ENCODE measurements around the gene SLC15A4. TPM values are rescaled to one million over a fixed set of nuclear protein-coding genes. Genes with fewer than 3 reads are reported as not detected.
"Not testable (repeated sequence)": the region's sequence is repeated elsewhere in the genome, so short reads cannot be mapped to it uniquely, and the experiment has no call there.

SLC15A4 gene
- total RNA-seq, 3 donors from 2014 or later = 15.4 to 23.4 (median 15.7) TPM

- TF ChIP-seq CTCF (IDR thresholded peaks at IDR 0.05) = no peak
- intact Hi-C loops (cut with DNase I, micrococcal nuclease) = no loop called here
- ATAC-seq = no peak
Measured at GRCh38 chr12:128808651-128809050, 15.1 kb downstream of the SLC15A4 start.

GRCh38 chr12:128807161-128807724 is 16.5 kb downstream of the SLC15A4 start:
- H3K9me3 ChIP-seq = no peaks in the 10 kb centered on the region
- intact Hi-C loops (cut with DNase I, micrococcal nuclease) = no loop called here
- TF ChIP-seq CTCF (IDR thresholded peaks at IDR 0.05) = no peak
- peak in 1 of 3 donors; percentile 33 for DNase-seq
- H3K4me1 ChIP-seq (ENCODE audit: low read depth) = no peaks in the 10 kb centered on the region
- no peaks in the 10 kb centered on the region for H3K36me3 ChIP-seq (ENCODE audit: low read depth)
- H3K4me3 ChIP-seq = no peak overlapping the region
- ATAC-seq = peak; percentile 42

More at GRCh38 chr12:128808651-128809050, 15.1 kb downstream of the SLC15A4 start:
- Histone ChIP-seq H3K4me1 (ENCODE audit: low read depth) (no peaks in the 10 kb centered on the region), H3K36me3 (ENCODE audit: low read depth) (no peaks in the 10 kb centered on the region), H3K9me3 (no peaks in the 10 kb centered on the region), H3K4me3 (no peak overlapping the region)
- DNase-seq = no peak

- DNase-seq = no peak
- H3K36me3 ChIP-seq (ENCODE audit: low read depth) = no peaks in the 10 kb centered on the region
- H3K4me1 ChIP-seq (ENCODE audit: low read depth) = no peaks in the 10 kb centered on the region
Measured at GRCh38 chr12:128806573-128806972, 17.2 kb downstream of the SLC15A4 start.

GRCh38 chr12:128805406-128805805 is 18.4 kb downstream of the SLC15A4 start:
- H3K36me3 ChIP-seq (ENCODE audit: low read depth); H3K4me1 ChIP-seq (ENCODE audit: low read depth); DNase-seq; H3K4me3 ChIP-seq; ATAC-seq; intact Hi-C loops (cut with DNase I, micrococcal nuclease); H3K9me3 ChIP-seq: not testable (repeated sequence)

More at GRCh38 chr12:128806573-128806972, 17.2 kb downstream of the SLC15A4 start:
- no peak for TF ChIP-seq CTCF (IDR thresholded peaks at IDR 0.05)
- intact Hi-C loops (cut with DNase I, micrococcal nuclease) = no loop called here
- H3K4me3 ChIP-seq = no peak overlapping the region
- H3K9me3 ChIP-seq = no peaks in the 10 kb centered on the region
- ATAC-seq = no peak

- Histone ChIP-seq H3K4me1 (ENCODE audit: low read depth) (no peaks in the 10 kb centered on the region), H3K4me3 (no peak overlapping the region), H3K36me3 (ENCODE audit: low read depth) (no peaks in the 10 kb centered on the region), H3K9me3 (no peaks in the 10 kb centered on the region)
- intact Hi-C loops (cut with DNase I, micrococcal nuclease) = no loop called here
- no peak for TF ChIP-seq CTCF (IDR thresholded peaks at IDR 0.05)
- no peak for DNase-seq
- no peak for ATAC-seq
Measured at GRCh38 chr12:128804762-128805161, 19.0 kb downstream of the SLC15A4 start.

- Histone ChIP-seq H3K4me1 (ENCODE audit: low read depth) (no peaks in the 10 kb centered on the region), H3K9me3 (no peaks in the 10 kb centered on the region), H3K36me3 (ENCODE audit: low read depth) (no peaks in the 10 kb centered on the region), H3K4me3 (no peak overlapping the region)
- DNase-seq (no peak), ATAC-seq (no peak)
- intact Hi-C loops (cut with DNase I, micrococcal nuclease) = no loop called here
- TF ChIP-seq CTCF (IDR thresholded peaks at IDR 0.05) = no peak
Measured at GRCh38 chr12:128803788-128804187, 20.0 kb downstream of the SLC15A4 start.
